Neuronal stem cell (in vitro differentiated cells): Measurements from ENCODE around the gene KLHL12.
A peak's percentile ranks its signal among the peaks of the same experiment; 100 is the strongest.

Experiments
- DNase-seq: peaks from one replicate; pipeline ENCODE4 v3.0.0-alpha.2; 2013; ENCODE audit warnings: low spot score
- H2AFZ ChIP-seq: one replicate; pipeline ENCODE4 v1.6.1; 2013; ENCODE audit warnings: mild to moderate bottlenecking, low read length, inconsistent platforms
- H2AK5ac ChIP-seq: 2 replicates; pipeline ENCODE4 v1.6.1; 2013; ENCODE audit warnings: low read depth, mild to moderate bottlenecking, inconsistent platforms, low read length, moderate library complexity, mixed read lengths
- H2BK120ac ChIP-seq: 2 replicates; pipeline ENCODE4 v1.6.1; 2013; ENCODE audit warnings: low read depth, mild to moderate bottlenecking, inconsistent platforms, low read length, moderate library complexity, mixed read lengths
- H2BK12ac ChIP-seq: one replicate; pipeline ENCODE4 v1.6.1; 2013; ENCODE audit warnings: low read length, inconsistent platforms
- H2BK15ac ChIP-seq: 2 replicates; pipeline ENCODE4 v1.6.1; 2013; ENCODE audit warnings: mild to moderate bottlenecking, low read length, inconsistent platforms, mixed read lengths
- H2BK5ac ChIP-seq: one replicate; pipeline ENCODE4 v1.6.1; 2013; ENCODE audit warnings: inconsistent platforms, mild to moderate bottlenecking, low read length, moderate library complexity
- H3K14ac ChIP-seq: one replicate; pipeline ENCODE4 v1.6.1; 2013; ENCODE audit warnings: low read length, inconsistent platforms
- H3K18ac ChIP-seq: 2 replicates; pipeline ENCODE4 v1.6.1; 2013; ENCODE audit warnings: low read length, inconsistent platforms
- H3K23ac ChIP-seq: 2 replicates; pipeline ENCODE4 v1.6.1; 2013; ENCODE audit warnings: low read depth, mild to moderate bottlenecking, mixed read lengths, low read length, inconsistent platforms; ENCODE audit not compliant: poor library complexity
- H3K27ac ChIP-seq: replicated peaks from 3 replicates; pipeline ENCODE4 v1.5.1; 2013; ENCODE audit warnings: low read length, inconsistent platforms
- H3K27me3 ChIP-seq, 3 experiments: 2 replicates each; pipeline ENCODE4 v1.6.1; 2013; ENCODE audit warnings: low read length in 3 of 3, mild to moderate bottlenecking in 2 of 3, inconsistent platforms in 1 of 3, low read depth in 1 of 3, mixed read lengths in 1 of 3, moderate library complexity in 1 of 3; ENCODE audit not compliant: control insufficient read depth in 3 of 3, insufficient read depth in 3 of 3
- H3K36me3 ChIP-seq, 2 donors: replicated peaks in 1 of 2; 2 replicates each; pipeline ENCODE4 v1.6.1; 2013; ENCODE audit warnings: low read length in 2 of 2; ENCODE audit not compliant: control insufficient read depth in 2 of 2, insufficient read depth in 2 of 2
- H3K4ac ChIP-seq: 2 replicates; pipeline ENCODE4 v1.6.1; 2013; ENCODE audit warnings: inconsistent platforms, mild to moderate bottlenecking, low read length, moderate library complexity
- H3K4me1 ChIP-seq, 2 donors: 1 replicate in 1 of 2; 2 replicates in 1 of 2; pipeline ENCODE4 v1.6.1; 2013; ENCODE audit warnings: low read length in 2 of 2, low read depth in 1 of 2; ENCODE audit not compliant: control insufficient read depth in 2 of 2, insufficient read depth in 1 of 2
- H3K4me2 ChIP-seq: one replicate; pipeline ENCODE4 v1.6.1; 2013; ENCODE audit warnings: mild to moderate bottlenecking, low read length, inconsistent platforms; ENCODE audit not compliant: insufficient read depth, poor library complexity, severe bottlenecking
- H3K4me3 ChIP-seq, 2 donors: 2 replicates each; pipeline ENCODE4 v1.5.1; 2013; ENCODE audit warnings: low read length in 2 of 2, mild to moderate bottlenecking in 2 of 2, inconsistent platforms in 1 of 2, moderate library complexity in 1 of 2
- H3K79me1 ChIP-seq: one replicate; pipeline ENCODE4 v1.6.1; 2013; ENCODE audit warnings: low read depth, mild to moderate bottlenecking, inconsistent platforms, low read length, moderate library complexity
- H3K9ac ChIP-seq: one replicate; pipeline ENCODE4 v1.6.1; 2013; ENCODE audit warnings: mild to moderate bottlenecking, low read depth, low read length, inconsistent platforms; ENCODE audit not compliant: poor library complexity
- H3K9me3 ChIP-seq, 2 donors: replicated peaks in 1 of 2; 2 replicates each; pipeline versions ENCODE3 to v1.6.1; 2013; ENCODE audit warnings: low read length in 2 of 2, mild to moderate bottlenecking in 2 of 2, inconsistent platforms in 1 of 2, low read depth in 1 of 2, mixed read lengths in 1 of 2, moderate library complexity in 1 of 2; ENCODE audit not compliant: control insufficient read depth in 2 of 2, insufficient read depth in 1 of 2
- H4K8ac ChIP-seq: one replicate; pipeline ENCODE4 v1.6.1; 2013; ENCODE audit warnings: low read depth, mild to moderate bottlenecking, inconsistent platforms, low read length, moderate library complexity
- H4K91ac ChIP-seq: one replicate; pipeline ENCODE4 v1.6.1; 2013; ENCODE audit warnings: low read length, low read depth, mild to moderate bottlenecking, inconsistent platforms; ENCODE audit not compliant: poor library complexity
- WGBS, 2 donors: extraction: QIAGEN DNeasy Blood & Tissue Kit; methylation state at CpG; one replicate each; pipeline ENCODE4 v1.1.7; 2013; ENCODE audit warnings: missing lambda C conversion rate in 2 of 2, mixed read lengths in 1 of 2; ENCODE audit not compliant: insufficient read length in 2 of 2, insufficient replicate concordance in 1 of 2; ENCODE audit errors: extremely low coverage in 2 of 2; 5-methylcytosine and 5-hydroxymethylcytosine counted together

Gene KLHL12

DNA sequence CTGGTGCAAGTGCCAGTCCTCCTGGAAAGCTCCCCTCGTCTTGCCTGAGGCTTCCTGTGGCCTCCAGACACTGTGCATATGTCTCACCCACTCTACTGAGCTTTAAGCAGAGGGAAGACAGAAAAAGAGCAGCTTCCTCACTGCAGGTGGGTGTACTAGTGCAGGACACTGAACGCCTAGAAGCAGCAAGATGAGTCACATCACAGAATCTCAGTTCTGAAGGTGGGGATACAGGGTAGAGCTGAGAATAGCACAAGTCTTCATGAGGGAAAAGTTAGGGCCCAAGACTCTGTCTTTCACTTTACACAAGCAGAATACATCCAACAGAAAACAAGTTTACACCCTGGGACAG, 78.9 kb downstream of the KLHL12 start:
- Histone ChIP-seq H3K4me2 (no peak overlapping the region), H3K79me1 (peaks cover 2% of the 10 kb centered on the region), H3K27ac (no peak overlapping the region), H2BK12ac (no peak overlapping the region), H2BK120ac (no peak overlapping the region), H3K9me3 (no peaks in the 10 kb centered on the region), H2AFZ (no peak overlapping the region), H2AK5ac (no peak overlapping the region), H3K4me1 (peaks cover 0 to 7% of the 10 kb centered on the region in 2 donors), H3K4ac (no peak overlapping the region), H3K36me3 (peaks cover 14 to 22% of the 10 kb centered on the region in 2 donors), H3K14ac (no peak overlapping the region), H2BK15ac (no peak overlapping the region), H3K18ac (no peak overlapping the region), H2BK5ac (no peak overlapping the region), H3K27me3 (no peaks in the 10 kb centered on the region), H3K4me3 (no peak overlapping the region), H4K91ac (no peak overlapping the region), H3K23ac (no peak overlapping the region), H3K9ac (no peak overlapping the region), H4K8ac (no peak overlapping the region)
- no peak for DNase-seq
- WGBS, 2 donors = no CpG with 5 or more reads among the region's 2 CpGs

DNA sequence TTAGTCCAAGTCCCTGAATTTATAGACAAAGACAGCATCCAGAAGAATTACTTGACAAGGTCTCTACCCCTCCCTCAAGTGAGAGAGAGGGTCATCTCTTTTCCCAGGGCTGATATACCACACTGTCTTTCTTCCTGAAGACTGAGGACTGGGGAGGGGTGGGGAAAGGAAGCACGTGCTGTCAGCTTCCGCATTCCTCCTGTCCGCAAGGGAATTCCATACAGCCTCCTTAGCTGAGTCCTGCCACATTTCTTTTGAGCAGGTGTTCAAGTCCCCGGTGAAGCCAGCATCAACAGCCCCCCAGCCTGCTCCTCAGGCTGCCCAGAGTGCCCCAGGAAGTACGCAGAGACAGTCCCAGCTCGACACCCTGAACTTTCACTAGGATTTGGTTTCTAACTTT, 82.1 kb downstream of the KLHL12 start:
- Histone ChIP-seq H2BK120ac (no peak overlapping the region), H3K27ac (no peak overlapping the region), H3K4me2 (no peak overlapping the region), H3K4ac (no peak overlapping the region), H3K36me3 (peaks cover 0 to 4% of the 10 kb centered on the region in 2 donors), H3K9me3 (no peaks in the 10 kb centered on the region), H3K4me1 (peaks cover 0 to 13% of the 10 kb centered on the region in 2 donors), H3K18ac (no peak overlapping the region), H3K14ac (no peak overlapping the region), H2BK5ac (no peak overlapping the region), H2BK12ac (no peak overlapping the region), H3K4me3 (no peak overlapping the region), H2BK15ac (no peak overlapping the region), H2AK5ac (no peak overlapping the region), H3K27me3 (peaks cover 0 to 3% (median 0%) of the 10 kb centered on the region in 3 experiments), H4K8ac (no peak overlapping the region), H3K79me1 (no peaks in the 10 kb centered on the region), H3K9ac (peak overlapping the region; percentile 3), H2AFZ (no peak overlapping the region), H3K23ac (no peak overlapping the region), H4K91ac (no peak overlapping the region)
- no peak for DNase-seq
- no CpG with 5 or more reads among the region's 6 CpGs for WGBS, 2 donors

DNA sequence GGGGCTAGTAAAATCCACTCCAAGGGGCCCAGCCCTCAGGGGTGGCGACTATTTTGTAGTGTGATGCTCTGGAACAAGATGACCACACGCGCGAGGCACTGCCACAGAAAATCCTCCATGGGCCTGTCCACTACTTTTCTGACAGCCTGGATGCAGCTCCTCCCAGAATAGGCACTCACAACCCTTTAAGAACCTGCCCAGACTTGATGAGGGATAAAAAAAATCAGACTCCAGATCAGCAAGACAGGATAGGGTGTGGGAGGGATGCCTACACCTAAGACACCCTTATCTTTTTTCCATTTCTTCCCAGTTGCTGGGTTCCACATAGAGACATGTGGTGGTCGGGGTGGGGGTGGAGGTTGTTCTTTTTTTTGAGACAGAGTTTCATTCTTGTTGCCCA, 82.8 kb downstream of the KLHL12 start:
- H2BK15ac ChIP-seq = no peak overlapping the region
- WGBS, 2 donors = no CpG with 5 or more reads among the region's 5 CpGs

GRCh38 chr1:202843081-202843480, 84.0 kb downstream of the KLHL12 start:
- peaks cover 0 to 13% of the 10 kb centered on the region in 2 donors for H3K4me1 ChIP-seq
- H3K4me3 ChIP-seq = no peak overlapping the region
- H3K4me2 ChIP-seq = no peak overlapping the region
- no peak overlapping the region for H4K8ac ChIP-seq
- no peak overlapping the region for H3K23ac ChIP-seq
- H3K4ac ChIP-seq = no peak overlapping the region
- no peak overlapping the region for H4K91ac ChIP-seq
- no peaks in the 10 kb centered on the region for H3K79me1 ChIP-seq
- no peaks in the 10 kb centered on the region for H3K36me3 ChIP-seq
- H2AFZ ChIP-seq = peak overlapping the region; percentile 59
- no peak overlapping the region for H2BK15ac ChIP-seq
- H3K9ac ChIP-seq = no peak overlapping the region
- no peak overlapping the region for H2BK120ac ChIP-seq
- no peak overlapping the region for H2AK5ac ChIP-seq
- H3K14ac ChIP-seq = no peak overlapping the region
- H3K27ac ChIP-seq = peak overlapping the region; percentile 30
- no peak overlapping the region for H2BK5ac ChIP-seq
- H3K18ac ChIP-seq = no peak overlapping the region
- no CpG with 5 or more reads among the region's 11 CpGs for WGBS, 2 donors
- H3K27me3 ChIP-seq = peaks cover 0 to 3% (median 0%) of the 10 kb centered on the region in 3 experiments
- no peaks in the 10 kb centered on the region for H3K9me3 ChIP-seq
- H2BK12ac ChIP-seq = no peak overlapping the region
- no peak for DNase-seq

More for the DNA sequence above, 82.8 kb downstream of the KLHL12 start:
- no peak overlapping the region for H3K4me2 ChIP-seq
- no peaks in the 10 kb centered on the region for H3K79me1 ChIP-seq
- H3K9me3 ChIP-seq = no peaks in the 10 kb centered on the region
- no peak overlapping the region for H3K18ac ChIP-seq
- H3K14ac ChIP-seq = no peak overlapping the region
- H3K4me3 ChIP-seq = no peak overlapping the region
- H2BK12ac ChIP-seq = no peak overlapping the region
- no peak for DNase-seq
- H3K23ac ChIP-seq = no peak overlapping the region
- H2BK5ac ChIP-seq = no peak overlapping the region
- H3K9ac ChIP-seq = no peak overlapping the region
- no peak overlapping the region for H4K8ac ChIP-seq
- no peak overlapping the region for H2AK5ac ChIP-seq
- H3K27ac ChIP-seq = no peak overlapping the region
- H3K4ac ChIP-seq = no peak overlapping the region
- H3K4me1 ChIP-seq = peaks cover 0 to 13% of the 10 kb centered on the region in 2 donors
- H2BK120ac ChIP-seq = no peak overlapping the region
- no peak overlapping the region for H4K91ac ChIP-seq
- H2AFZ ChIP-seq = no peak overlapping the region
- H3K27me3 ChIP-seq = peaks cover 0 to 3% (median 0%) of the 10 kb centered on the region in 3 experiments
- H3K36me3 ChIP-seq = no peaks in the 10 kb centered on the region
